A549 (cell line): ENCODE results near the gene PPP1R13L. TPM values are rescaled to one million over a fixed set of nuclear protein-coding genes. Genes with fewer than 3 reads are reported as not detected.
A peak's percentile ranks its signal among the peaks of the same experiment; 100 is the strongest.
"Not testable (repeated sequence)": the region's sequence is repeated elsewhere in the genome, so short reads cannot be mapped to it uniquely, and the experiment has no call there.

Experiments
- ATAC-seq, 2 experiments: fragments of 200-7000 bp in 1 of 2; fragments of >200 bp in 1 of 2; cut with Nextera tagmentation in 1 of 2; cut with Tn5 transposase in 1 of 2; 3 replicates each; pipeline versions ENCODE4 v1.8.0 to v1.9.1; 2018 to 2020; ENCODE audit warnings: mild to moderate bottlenecking in 1 of 2, moderate library complexity in 1 of 2
- CTCF ChIA-PET: fragments of 300-600 bp; sonication (Branson Sonifier 250); formaldehyde crosslinking; extraction: SDS; loops from one replicate; lab custom pipeline; 2021; ENCODE audit warnings: antibody characterized with exemption, inconsistent platforms; lab: Yijun Ruan, JAX
- POLR2A ChIA-PET: fragments of 350-600 bp; formaldehyde crosslinking; extraction: SDS; loops from one replicate; lab custom pipeline; 2021; ENCODE audit warnings: antibody characterized with exemption, inconsistent platforms; lab: Yijun Ruan, JAX
- DNase-seq, 2 experiments: peaks; one replicate each; pipeline versions ENCODE4 v3.0.0 to v3.0.0-alpha.2; 2011 to 2016; ENCODE audit warnings: low read depth in 1 of 2, low spot score in 1 of 2
- FAIRE-seq: peaks from 2 replicates; lab custom pipeline; 2011; peaks lifted over from hg19 to GRCh38; lab: Jason Lieb, UNC
- H3K27ac ChIP-seq, 2 experiments: fragments of >200 bp; sonication (Bioruptor Twin); formaldehyde crosslinking; 3 replicates each; pipeline ENCODE4 v1.5.1; 2016 to 2017
- H3K4me1 ChIP-seq: fragments of >200 bp; sonication (Bioruptor Twin); formaldehyde crosslinking; 3 replicates; pipeline ENCODE4 v1.6.1; 2016
- H3K4me2 ChIP-seq: fragments of >200 bp; sonication (Bioruptor Twin); formaldehyde crosslinking; 3 replicates; pipeline ENCODE4 v1.6.1; 2016
- H3K4me3 ChIP-seq: fragments of >200 bp; sonication (Bioruptor Twin); formaldehyde crosslinking; 3 replicates; pipeline ENCODE4 v1.5.1; 2016
- H3K9me3 ChIP-seq: fragments of >200 bp; sonication (Bioruptor Twin); formaldehyde crosslinking; 3 replicates; pipeline ENCODE4 v1.6.1; 2016
- ATOH8 ChIP-seq: fragments of 250-450 bp; sonication (Bioruptor Pico); IDR thresholded peaks from 2 replicates; pipeline ENCODE4 v1.5.0; 2020; ENCODE audit warnings: low read depth, mild to moderate bottlenecking, moderate library complexity
- BCL3 ChIP-seq: fragments of >200 bp; sonication (Bioruptor Twin); formaldehyde crosslinking; IDR thresholded peaks from 3 replicates; pipeline ENCODE4 v1.6.1; 2016
- EHF ChIP-seq: fragments of 250-450 bp; sonication (Bioruptor Pico); IDR thresholded peaks from 2 replicates; pipeline ENCODE4 v1.5.0; 2020; ENCODE audit warnings: mild to moderate bottlenecking
- EHMT2 ChIP-seq: fragments of 200-600 bp; sonication (generic); IDR thresholded peaks from 2 replicates; pipeline ENCODE4 v1.6.1; 2016; ENCODE audit warnings: antibody characterized with exemption, low read depth, mild to moderate bottlenecking, moderate library complexity
- EP300 ChIP-seq, 2 experiments: fragments of >200 bp; sonication (Bioruptor Twin); formaldehyde crosslinking; IDR thresholded peaks; 2 replicates in 1 of 2; 3 replicates in 1 of 2; pipeline ENCODE4 v1.6.1; 2016 to 2017
- FOSL2 ChIP-seq, 2 experiments: fragments of 450-650 bp in 1 of 2; fragments of >200 bp in 1 of 2; sonication (Bioruptor Twin) in 1 of 2; formaldehyde crosslinking; IDR thresholded peaks; 2 replicates each; pipeline versions ENCODE4 v1.5.0 to v1.6.1; 2016 to 2020; ENCODE audit warnings: mild to moderate bottlenecking in 1 of 2, moderate library complexity in 1 of 2
- GATA3 ChIP-seq: IDR thresholded peaks from 2 replicates; pipeline ENCODE4 v1.6.1; 2012; ENCODE audit warnings: borderline replicate concordance
- HDAC2 ChIP-seq: fragments of 200-600 bp; sonication (generic); IDR thresholded peaks from 2 replicates; pipeline ENCODE4 v1.6.1; 2016
- HMGXB4 ChIP-seq: fragments of 250-450 bp; sonication (Bioruptor Pico); IDR thresholded peaks from 2 replicates; pipeline ENCODE4 v1.5.0; 2021; ENCODE audit warnings: mild to moderate bottlenecking, moderate library complexity, borderline replicate concordance
- HOXA7 ChIP-seq: fragments of 250-450 bp; sonication (Bioruptor Pico); IDR thresholded peaks from 2 replicates; pipeline ENCODE4 v1.5.0; 2020; ENCODE audit warnings: mild to moderate bottlenecking, moderate library complexity
- HOXB5 ChIP-seq: fragments of 250-450 bp; sonication (Bioruptor Pico); IDR thresholded peaks from 2 replicates; pipeline ENCODE4 v1.5.0; 2020; ENCODE audit warnings: mild to moderate bottlenecking, moderate library complexity
- KDM5A ChIP-seq: fragments of 200-600 bp; sonication (generic); IDR thresholded peaks from 2 replicates; pipeline ENCODE4 v1.6.1; 2016; ENCODE audit warnings: antibody characterized with exemption, mild to moderate bottlenecking
- NPAS2 ChIP-seq: fragments of 250-450 bp; sonication (Bioruptor Pico); IDR thresholded peaks from 2 replicates; pipeline ENCODE4 v1.8.0; 2022; ENCODE audit warnings: mild to moderate bottlenecking, moderate library complexity, borderline replicate concordance
- RCOR1 ChIP-seq: fragments of 150-350 bp; IDR thresholded peaks from 2 replicates; pipeline ENCODE4 v1.6.1; 2014; ENCODE audit warnings: antibody characterized with exemption, low read length, low read depth
- REST ChIP-seq: fragments of 200-600 bp; sonication (generic); IDR thresholded peaks from 2 replicates; pipeline ENCODE4 v1.6.1; 2016; ENCODE audit warnings: antibody characterized with exemption, mild to moderate bottlenecking, moderate library complexity
- RFX5 ChIP-seq: fragments of 450-650 bp; IDR thresholded peaks from 2 replicates; pipeline ENCODE4 v1.7.1; 2014; ENCODE audit warnings: antibody characterized with exemption, mild to moderate bottlenecking, moderate library complexity
- TP53 ChIP-seq: fragments of 250-450 bp; sonication (Bioruptor Pico); IDR thresholded peaks from 2 replicates; pipeline ENCODE4 v1.5.0; 2021; ENCODE audit warnings: mild to moderate bottlenecking, moderate library complexity
- USF2 ChIP-seq: fragments of 450-650 bp; IDR thresholded peaks from 2 replicates; pipeline ENCODE4 v1.6.1; 2014; ENCODE audit warnings: antibody characterized with exemption
- ZNF302 ChIP-seq: fragments of 250-450 bp; sonication (Bioruptor Pico); IDR thresholded peaks from 2 replicates; pipeline ENCODE4 v1.9.0; 2021; ENCODE audit warnings: inconsistent platforms, mild to moderate bottlenecking, moderate library complexity
- WGBS: methylation state at CpG from one replicate; pipeline ENCODE4 v1.1.6; 2017; ENCODE audit errors: missing lambda C conversion rate; 5-methylcytosine and 5-hydroxymethylcytosine counted together
- polyA plus RNA-seq, 4 experiments: library from polyadenylated mRNA; depleted of rRNA in 3 of 4; stranded (reverse); fragments of >200 nt; fragmentation: RNase III in 1 of 4; extraction: RNeasy Plus Mini Kit Qiagen cat#74134 plus additional on column Dnase treatment in 1 of 4; gene quantifications; 2 replicates in 3 of 4; 3 replicates in 1 of 4; pipeline ENCODE4 v1.2.3, GENCODE V29; 2011 to 2017

Gene PPP1R13L
- polyA plus RNA-seq, 2 of the 4 experiments (the other 2 are of a cell fraction) = 3.2 to 18.9 TPM

- no peak for ATAC-seq
- H3K4me2 ChIP-seq = no peak overlapping the region
- CTCF ChIA-PET = interaction anchor here (1.4 to 2.9 kb wide), 3 partner anchors 9 to 176 kb away, joined by 3 to 29 read pairs (median 11); partner anchors contain the start of gene NKPD1
These were observed 68.1 kb downstream of the PPP1R13L start for GRCh38 chr19:45336696-45337251.

GRCh38 chr19:45334881-45335280 lies 70.0 kb downstream of the PPP1R13L start:
- H3K4me3 ChIP-seq, FAIRE-seq, H3K27ac ChIP-seq, ATAC-seq, DNase-seq, POLR2A ChIA-PET, H3K4me1 ChIP-seq, H3K9me3 ChIP-seq, H3K4me2 ChIP-seq: not testable (repeated sequence)
- CTCF ChIA-PET = interaction anchor here (1.5 kb wide), 1 partner anchor 9 kb away, joined by 8 read pairs; no protein-coding TSS in a partner anchor
- WGBS = 78% methylated on average over 4 of the region's 4 CpGs
- 0 out of 2 replicates have a peak, but pooled peaks have one; percentile 42 for TF ChIP-seq HDAC2

More at GRCh38 chr19:45336696-45337251, 68.1 kb downstream of the PPP1R13L start:
- POLR2A ChIA-PET = no interaction called here
- H3K4me3 ChIP-seq = no peak overlapping the region
- TF ChIP-seq KDM5A (no peak), EHF (CRISPR knock-in tag) (no peak), ATOH8 (CRISPR knock-in tag) (no peak), EP300 (IDR thresholded peaks at IDR 0.05) (no peak), RFX5 (no peak), TP53 (CRISPR knock-in tag) (no peak), FOSL2 (IDR thresholded peaks at IDR 0.05) (no peak), FOSL2 (CRISPR knock-in tag; IDR thresholded peaks at IDR 0.05) (no peak), HOXB5 (CRISPR knock-in tag) (no peak)
- H3K27ac ChIP-seq = no peak overlapping the region
- H3K4me1 ChIP-seq = peaks cover 3% of the 10 kb centered on the region; the same call in 2 of the 3 replicates
- FAIRE-seq = no peak
- DNase-seq = no peak
- WGBS = 66% methylated on average over 11 of the region's 11 CpGs
- H3K9me3 ChIP-seq = no peaks in the 10 kb centered on the region

- no peak for ATAC-seq
- TF ChIP-seq EHMT2 (no peak), BCL3 (no peak), USF2 (peak; percentile 21; the same call in 1 of the 2 replicates)
- TF ChIP-seq, all 56 proteins: peak for 1
- ChIA-PET CTCF (no interaction called here), POLR2A (no interaction called here)
- DNase-seq (no peak), FAIRE-seq (no peak)
- Histone ChIP-seq H3K4me2 (no peak overlapping the region), H3K4me3 (no peak overlapping the region), H3K4me1 (no peaks in the 10 kb centered on the region), H3K9me3 (no peaks in the 10 kb centered on the region), H3K27ac (no peak overlapping the region)
- WGBS = 79% methylated on average over 10 of the region's 10 CpGs
These were observed 71.1 kb downstream of the PPP1R13L start for GRCh38 chr19:45333609-45334303.

GRCh38 chr19:45331411-45331810 lies 73.5 kb downstream of the PPP1R13L start:
- 66% methylated on average over 6 of the region's 7 CpGs for WGBS
- Histone ChIP-seq H3K9me3 (no peaks in the 10 kb centered on the region), H3K4me3 (no peak overlapping the region), H3K27ac (no peak overlapping the region), H3K4me1 (no peaks in the 10 kb centered on the region), H3K4me2 (no peak overlapping the region)
- FAIRE-seq (no peak), ATAC-seq (peak in 1 of 2 experiments; percentile 63; a peak in 3 of 6 replicates), DNase-seq (no peak)
- ChIA-PET POLR2A (no interaction called here), CTCF (no interaction called here)
- TF ChIP-seq EHMT2 = no peak
- TF ChIP-seq NPAS2 (CRISPR knock-in tag) = no peak
- TF ChIP-seq RCOR1 = no peak
- TF ChIP-seq GATA3 = no peak
- no peak for TF ChIP-seq ZNF302 (CRISPR knock-in tag)
- no peak for TF ChIP-seq HMGXB4 (CRISPR knock-in tag)
- TF ChIP-seq HOXA7 (CRISPR knock-in tag) = no peak
- no peak for TF ChIP-seq HOXB5 (CRISPR knock-in tag)
- no peak for TF ChIP-seq REST
